Spleen (tissue), 11 donors: ENCODE measurements around the gene PAPOLG. TPM values are rescaled to one million over a fixed set of nuclear protein-coding genes. Genes with fewer than 3 reads are reported as not detected.

Experiments used
- DNase-seq: peaks from one replicate; pipeline ENCODE4 v3.0.0-alpha.2; 2020
- H3K27ac ChIP-seq, 8 donors: fragments of 200-600 bp; sonication (generic) in 7 of 8; 1 replicate in 4 of 8; 2 replicates in 4 of 8; pipeline versions ENCODE4 v1.5.0 to v1.8.0; 2016 to 2021; ENCODE audit warnings: inconsistent platforms in 4 of 8, mild to moderate bottlenecking in 4 of 8, moderate library complexity in 1 of 8
- H3K27me3 ChIP-seq, 7 donors: fragments of 200-600 bp; sonication (generic) in 6 of 7; replicated peaks in 1 of 7; 1 replicate in 4 of 7; 2 replicates in 3 of 7; pipeline versions ENCODE4 v1.5.0 to v1.8.0; 2016 to 2021; ENCODE audit warnings: inconsistent platforms in 3 of 7, mild to moderate bottlenecking in 1 of 7
- H3K36me3 ChIP-seq, 6 donors: fragments of 200-600 bp; sonication (generic) in 5 of 6; 1 replicate in 4 of 6; 2 replicates in 2 of 6; pipeline versions ENCODE4 v1.5.0 to v1.8.0; 2016 to 2021; ENCODE audit warnings: inconsistent platforms in 2 of 6
- H3K4me1 ChIP-seq, 6 donors: fragments of 200-600 bp; sonication (generic) in 5 of 6; 1 replicate in 3 of 6; 2 replicates in 3 of 6; pipeline versions ENCODE4 v1.5.0 to v1.8.0; 2016 to 2021; ENCODE audit warnings: inconsistent platforms in 3 of 6
- H3K4me3 ChIP-seq, 8 donors: fragments of 200-600 bp; sonication (generic) in 7 of 8; 1 replicate in 4 of 8; 2 replicates in 4 of 8; pipeline versions ENCODE4 v1.5.0 to v1.8.0; 2016 to 2021; ENCODE audit warnings: inconsistent platforms in 4 of 8, mild to moderate bottlenecking in 4 of 8, moderate library complexity in 2 of 8
- H3K9me3 ChIP-seq, 8 donors: fragments of 200-600 bp; sonication (generic) in 7 of 8; 1 replicate in 4 of 8; 2 replicates in 4 of 8; pipeline versions ENCODE4 v1.5.0 to v1.8.0; 2016 to 2021; ENCODE audit warnings: inconsistent platforms in 4 of 8
- CTCF ChIP-seq, 11 experiments: fragments of 200-600 bp in 7 of 11; fragments of 450-650 bp in 4 of 11; sonication (generic) in 4 of 11; IDR thresholded peaks in 8 of 11; conservative IDR thresholded peaks in 3 of 11; 1 replicate in 7 of 11; 2 replicates in 4 of 11; pipeline versions ENCODE4 v1.4.0 to v1.8.0; 2016 to 2021; ENCODE audit warnings: antibody characterized with exemption in 11 of 11, inconsistent platforms in 4 of 11, mild to moderate bottlenecking in 1 of 11
- POLR2A ChIP-seq, 3 donors: fragments of 450-650 bp; IDR thresholded peaks; one replicate each; pipeline ENCODE4 v1.5.1; 2017; ENCODE audit warnings: antibody characterized with exemption in 3 of 3, mild to moderate bottlenecking in 1 of 3
- POLR2AphosphoS5 ChIP-seq, 3 donors: sonication (generic); formaldehyde crosslinking; IDR thresholded peaks; one replicate each; pipeline ENCODE4 v1.5.1; 2017; ENCODE audit warnings: antibody characterized with exemption in 3 of 3
- WGBS, 5 donors: extraction: QIAGEN DNeasy Blood & Tissue Kit in 3 of 5; methylation state at CpG; one replicate each; pipeline versions ENCODE4 v1.1.5 to v1.1.7; 2013 to 2018; 5-methylcytosine and 5-hydroxymethylcytosine counted together
- intact Hi-C: fragments of 100-400 bp; cut with DNase I; formaldehyde crosslinking; loops from one replicate; pipeline ENCODE4 v1.15.0; 2023; ENCODE audit warnings: low total_unique reads
- polyA plus RNA-seq, 3 donors: library from polyadenylated mRNA; stranded (reverse); fragments of 200-250 nt; gene quantifications; one replicate each; pipeline ENCODE4 v1.2.1, GENCODE V29; 2013
- small RNA-seq, 4 donors: library from RNA; depleted of rRNA; stranded (forward); fragments of <200 nt; gene quantifications; one replicate each; pipeline ENCODE3, GENCODE V24; 2016
- total RNA-seq, 7 donors: library from RNA; depleted of rRNA in 3 of 7; stranded (reverse); fragments of >200 nt in 3 of 7; fragmentation: NEBNext Ultra II Directional in 4 of 7; extraction: Animal tissue kit (Norgen Biotek cat#: 25700) in 4 of 7; gene quantifications; one replicate each; pipeline versions ENCODE4 v1.1.0 to v1.2.1, GENCODE V29; 2016 to 2021
- donor health status: healthy with polysubstance abuse.
- donor health status: DM: no; HTN: no; CAD: no; lungs with moderate emphysema.
- donor health status: DM: no; HTN: no; CAD: no.
- donor health status: Bipolar disorder and iron deficiency.
- donor health status: healthy.
- donor health status: DM: no; HTN: no; CAD: no.
- donor health status: DM: yes; HTN: yes; CAD: no.

Gene PAPOLG
- total and polyA plus RNA-seq, 10 donors, result 4.2 to 27.9 (median 21.3) TPM

- Histone ChIP-seq H3K36me3 (no peaks in the 10 kb centered on the region), H3K9me3 (no peaks in the 10 kb centered on the region), H3K27ac (peak overlapping the region in 2 of 8 donors; percentile 7 to 22), H3K4me1 (peaks cover 4 to 60% (median 24%) of the 10 kb centered on the region in 6 donors), H3K27me3 (no peaks in the 10 kb centered on the region), H3K4me3 (no peak overlapping the region)
- intact Hi-C loops, result no loop called here
- TF ChIP-seq POLR2A (IDR thresholded peaks at IDR 0.05) (no peak), POLR2AphosphoS5 (IDR thresholded peaks at IDR 0.05) (no peak), CTCF (IDR thresholded peaks at IDR 0.05 in 8 of 11, conservative IDR thresholded peaks at IDR 0.05 in 3 of 11) (no peak)
- no peak for DNase-seq
- WGBS, 5 donors, result 73 to 93% (median 81%) methylated on average over 6 of the region's 6 CpGs
Observed at GRCh38 chr2:60843006-60843405, 86.9 kb downstream of the PAPOLG start.

GRCh38 chr2:60844105-60844504 lies 88.0 kb downstream of the PAPOLG start:
- Histone ChIP-seq H3K27ac (peak overlapping the region in 1 of 8 donors; percentile 12), H3K27me3 (no peaks in the 10 kb centered on the region), H3K4me1 (peaks cover 4 to 58% (median 24%) of the 10 kb centered on the region in 6 donors), H3K9me3 (no peaks in the 10 kb centered on the region), H3K36me3 (no peaks in the 10 kb centered on the region), H3K4me3 (no peak overlapping the region)
- TF ChIP-seq POLR2AphosphoS5 (IDR thresholded peaks at IDR 0.05) (no peak), CTCF (IDR thresholded peaks at IDR 0.05 in 8 of 11, conservative IDR thresholded peaks at IDR 0.05 in 3 of 11) (no peak), POLR2A (IDR thresholded peaks at IDR 0.05) (no peak)
- intact Hi-C loops, result no loop called here
- DNase-seq, result no peak
- WGBS, 5 donors, result 58 to 83% (median 78%) methylated on average over 2 of the region's 2 CpGs

GRCh38 chr2:60847854-60848253 lies 91.8 kb downstream of the PAPOLG start:
- WGBS, 5 donors, result 76 to 89% (median 84%) methylated on average over 6 of the region's 6 CpGs
- no peak for TF ChIP-seq POLR2AphosphoS5 (IDR thresholded peaks at IDR 0.05)
- no peak for TF ChIP-seq CTCF (IDR thresholded peaks at IDR 0.05 in 8 of 11, conservative IDR thresholded peaks at IDR 0.05 in 3 of 11)
- no peak for TF ChIP-seq POLR2A (IDR thresholded peaks at IDR 0.05)

More at GRCh38 chr2:60847854-60848253, 91.8 kb downstream of the PAPOLG start:
- H3K9me3 ChIP-seq, result no peaks in the 10 kb centered on the region
- no peak for DNase-seq
- H3K4me3 ChIP-seq, result no peak overlapping the region
- no peaks in the 10 kb centered on the region for H3K36me3 ChIP-seq
- no peaks in the 10 kb centered on the region for H3K27me3 ChIP-seq
- intact Hi-C loops, result no loop called here
- H3K4me1 ChIP-seq, result peaks cover 3 to 31% (median 7%) of the 10 kb centered on the region in 6 donors
- H3K27ac ChIP-seq, result peak overlapping the region in 1 of 8 donors; percentile 38

Small RNA genes within 50 kb of the gene (small RNA-seq; reads per million reads assigned to genes)
- gene RN7SL632P (0 reads per million in 4 donors), gene RNU6-612P (0 reads per million in 4 donors)

Other genes starting within 250 kb of the PAPOLG start
- 100 to 1,000 TPM in 3 of 7 donors, 10 to 100 TPM in 4; 65.9 to 121 (median 92.7) TPM for gene BCL11A, start 202.6 kb upstream of the PAPOLG start, total RNA-seq
- gene BCL11A, start 202.6 kb upstream of the PAPOLG start, polyA plus RNA-seq, result 10 to 100 TPM; 41.1 to 61.6 (median 44.8) TPM
- 10 to 100 TPM; 53.4 to 68.8 (median 56.2) TPM for gene REL, start 125.3 kb downstream of the PAPOLG start, total RNA-seq
- 1 to 10 TPM; 1.3 to 4.7 (median 1.5) TPM for gene REL, start 125.3 kb downstream of the PAPOLG start, polyA plus RNA-seq